Endothelial cell of umbilical vein (primary cell): ENCODE results near the gene MROH9.

ENCODE experiments used
- CTCF ChIP-seq, 2 donors: IDR thresholded peaks; 1 replicate in 1 of 2; 2 replicates in 1 of 2; pipeline ENCODE4 v1.5.1; 2011; ENCODE audit warnings: low read length in 2 of 2, mild to moderate bottlenecking in 2 of 2, moderate library complexity in 2 of 2, control low read depth in 1 of 2, inconsistent platforms in 1 of 2, low read depth in 1 of 2; ENCODE audit not compliant: insufficient read depth in 1 of 2; ENCODE audit errors: extremely low read depth in 1 of 2
- EZH2 ChIP-seq: IDR thresholded peaks from 2 replicates; pipeline ENCODE4 v1.6.1; 2012; ENCODE audit warnings: borderline replicate concordance, low read depth, mild to moderate bottlenecking, moderate library complexity, low read length, inconsistent platforms; ENCODE audit not compliant: severe bottlenecking
- JUN ChIP-seq: IDR thresholded peaks from 2 replicates; pipeline ENCODE4 v1.6.1; 2011; ENCODE audit warnings: borderline replicate concordance, low read depth; ENCODE audit not compliant: insufficient read length, insufficient read depth
- MAX ChIP-seq: IDR thresholded peaks from 2 replicates; pipeline ENCODE4 v1.6.1; 2011; ENCODE audit not compliant: insufficient read depth, insufficient read length
- POLR2A ChIP-seq: IDR thresholded peaks from 2 replicates; pipeline ENCODE4 v1.6.1; 2012; ENCODE audit warnings: low read depth, mild to moderate bottlenecking, control low read depth, low read length
- POLR2AphosphoS5 ChIP-seq: IDR thresholded peaks from 2 replicates; pipeline ENCODE4 v1.6.1; 2012; ENCODE audit warnings: low read depth, mild to moderate bottlenecking, control low read depth, low read length, moderate library complexity; ENCODE audit not compliant: insufficient read depth

GRCh38 chr1:171090604-171091003, 155.3 kb downstream of the MROH9 start, which contains the start of gene FMO3:
- TF ChIP-seq CTCF (IDR thresholded peaks at IDR 0.05; ENCODE audit: extremely low read depth in 1 of 2, insufficient read depth in 1 of 2, low read depth in 1 of 2, low read length in 2 of 2): no peak
- no peak for TF ChIP-seq POLR2A
- no peak for TF ChIP-seq POLR2AphosphoS5
- TF ChIP-seq MAX: no peak
- TF ChIP-seq EZH2: no peak
- no peak for TF ChIP-seq JUN
